Epithelial cell of esophagus (primary cell): Measurements from ENCODE around the gene ALK.

ENCODE experiments used
- DNase-seq: peaks from one replicate; pipeline ENCODE4 v3.0.0; 2010; ENCODE audit warnings: low read depth
- H3K4me3 ChIP-seq: 2 replicates; pipeline ENCODE4 v1.5.1; 2011; ENCODE audit warnings: mild to moderate bottlenecking, low read length, control low read depth
- TF ChIP-seq, protein P1 (sequence below): IDR thresholded peaks from 2 replicates; pipeline ENCODE4 v1.5.1; 2011; ENCODE audit warnings: low read depth, mild to moderate bottlenecking, low read length, control low read depth, inconsistent platforms; ENCODE audit not compliant: insufficient read depth; ENCODE audit errors: missing control alignments

ALK gene

DNA sequence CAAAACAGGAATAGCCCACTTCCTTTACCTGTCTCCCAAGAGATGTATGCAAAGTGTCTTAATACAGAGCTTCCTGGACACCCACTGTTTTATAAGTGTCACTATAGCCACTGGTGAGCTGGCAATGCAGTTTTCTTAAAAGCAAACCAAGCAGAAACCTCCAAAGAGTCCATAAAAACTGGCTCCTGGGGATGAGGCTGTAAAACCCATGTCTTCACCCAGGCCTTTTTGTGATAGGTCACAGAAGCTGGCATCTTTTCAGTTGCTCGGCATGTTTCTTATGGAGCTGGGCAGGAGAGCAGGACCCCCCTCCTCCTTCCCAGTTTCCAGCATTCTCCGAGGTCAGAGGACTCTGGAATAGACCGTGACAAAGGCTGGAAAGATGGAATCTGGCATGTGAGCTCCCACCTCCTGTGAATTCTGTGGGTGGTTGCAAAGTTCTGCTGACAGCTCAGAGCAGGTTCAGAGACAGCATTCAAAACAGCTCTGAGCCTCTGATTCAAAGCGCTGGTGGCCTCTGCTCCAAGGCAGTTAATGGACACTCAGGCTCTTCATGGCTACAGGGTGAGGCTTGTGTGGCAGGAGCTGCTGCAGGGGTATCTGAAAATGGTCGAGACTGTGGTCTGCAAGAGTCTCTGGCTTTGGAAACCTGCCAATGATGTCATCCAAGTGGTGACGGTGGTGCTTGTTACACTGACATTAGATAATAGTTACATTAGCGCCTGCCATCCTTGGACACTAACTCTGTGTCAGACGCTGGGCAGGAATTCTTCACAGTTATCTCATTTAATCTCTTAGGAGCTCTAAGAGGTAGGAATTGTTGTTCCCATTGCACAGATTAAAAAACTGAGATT is 522.8 kb downstream of the ALK start:
- TF ChIP-seq, protein P1, sequence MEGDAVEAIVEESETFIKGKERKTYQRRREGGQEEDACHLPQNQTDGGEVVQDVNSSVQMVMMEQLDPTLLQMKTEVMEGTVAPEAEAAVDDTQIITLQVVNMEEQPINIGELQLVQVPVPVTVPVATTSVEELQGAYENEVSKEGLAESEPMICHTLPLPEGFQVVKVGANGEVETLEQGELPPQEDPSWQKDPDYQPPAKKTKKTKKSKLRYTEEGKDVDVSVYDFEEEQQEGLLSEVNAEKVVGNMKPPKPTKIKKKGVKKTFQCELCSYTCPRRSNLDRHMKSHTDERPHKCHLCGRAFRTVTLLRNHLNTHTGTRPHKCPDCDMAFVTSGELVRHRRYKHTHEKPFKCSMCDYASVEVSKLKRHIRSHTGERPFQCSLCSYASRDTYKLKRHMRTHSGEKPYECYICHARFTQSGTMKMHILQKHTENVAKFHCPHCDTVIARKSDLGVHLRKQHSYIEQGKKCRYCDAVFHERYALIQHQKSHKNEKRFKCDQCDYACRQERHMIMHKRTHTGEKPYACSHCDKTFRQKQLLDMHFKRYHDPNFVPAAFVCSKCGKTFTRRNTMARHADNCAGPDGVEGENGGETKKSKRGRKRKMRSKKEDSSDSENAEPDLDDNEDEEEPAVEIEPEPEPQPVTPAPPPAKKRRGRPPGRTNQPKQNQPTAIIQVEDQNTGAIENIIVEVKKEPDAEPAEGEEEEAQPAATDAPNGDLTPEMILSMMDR: no peak
- H3K4me3 ChIP-seq: no peak overlapping the region
- DNase-seq: no peak

DNA sequence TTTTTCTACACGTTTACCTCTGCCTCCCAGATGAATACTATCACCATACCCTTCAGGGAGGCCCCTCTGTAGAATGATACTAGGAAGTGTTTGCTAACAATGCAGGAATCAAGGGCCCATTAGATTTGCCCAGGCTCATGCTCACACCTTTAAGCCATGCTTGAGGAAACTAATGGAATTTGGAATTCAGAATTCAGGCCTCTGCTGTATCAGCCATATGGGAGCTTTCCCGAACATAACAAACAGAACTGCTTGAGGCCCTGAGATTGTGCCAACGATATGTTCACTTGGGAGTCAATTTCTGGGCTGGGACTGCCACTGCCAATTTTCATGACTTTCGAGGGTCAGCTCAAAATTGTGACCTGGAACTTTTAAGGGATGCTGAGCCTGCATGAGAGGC is 523.7 kb downstream of the ALK start:
- TF ChIP-seq, protein P1: no peak
- no peak for DNase-seq
- H3K4me3 ChIP-seq: no peak overlapping the region

DNA sequence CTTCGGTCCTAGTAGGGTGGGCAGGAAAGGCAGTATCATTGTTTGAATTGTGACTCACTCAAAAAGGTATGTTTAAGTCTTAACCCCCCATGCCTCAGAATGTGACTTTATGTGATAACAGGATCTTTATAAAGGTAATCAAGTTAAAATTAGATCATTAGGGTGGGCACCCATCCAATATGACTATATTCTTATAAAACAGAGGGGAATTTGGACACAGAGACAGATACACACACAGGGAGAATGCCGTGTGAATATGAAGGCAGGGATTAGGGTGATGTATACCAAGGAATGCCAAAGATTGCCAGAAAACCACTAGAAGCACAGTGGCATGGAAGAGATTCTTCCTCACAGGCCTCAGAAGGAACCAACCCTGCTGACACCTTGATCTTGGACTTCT is 524.3 kb downstream of the ALK start:
- TF ChIP-seq, protein P1: no peak
- no peak for DNase-seq

DNA sequence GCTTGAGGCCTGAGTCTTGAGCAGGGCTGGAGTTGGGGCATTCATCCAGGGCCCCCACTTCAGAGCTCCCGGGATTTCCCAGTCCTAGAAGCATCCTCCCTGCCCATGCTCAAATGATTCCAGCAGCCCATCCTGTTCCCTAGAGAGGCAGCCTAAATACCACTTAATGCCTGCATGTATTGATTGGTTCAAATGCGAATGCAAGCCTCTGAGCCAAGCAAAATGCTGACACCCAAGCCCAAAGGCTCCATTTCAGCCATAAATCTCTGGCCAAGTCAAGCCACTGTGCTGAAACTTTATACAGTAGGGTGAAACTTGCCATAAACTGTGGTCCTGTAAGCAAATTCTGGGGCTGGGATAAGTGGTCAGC is 526.4 kb downstream of the ALK start:
- TF ChIP-seq, protein P1: no peak
- no peak overlapping the region for H3K4me3 ChIP-seq
- DNase-seq: no peak

More for the DNA sequence above, 524.3 kb downstream of the ALK start:
- no peak overlapping the region for H3K4me3 ChIP-seq

DNA sequence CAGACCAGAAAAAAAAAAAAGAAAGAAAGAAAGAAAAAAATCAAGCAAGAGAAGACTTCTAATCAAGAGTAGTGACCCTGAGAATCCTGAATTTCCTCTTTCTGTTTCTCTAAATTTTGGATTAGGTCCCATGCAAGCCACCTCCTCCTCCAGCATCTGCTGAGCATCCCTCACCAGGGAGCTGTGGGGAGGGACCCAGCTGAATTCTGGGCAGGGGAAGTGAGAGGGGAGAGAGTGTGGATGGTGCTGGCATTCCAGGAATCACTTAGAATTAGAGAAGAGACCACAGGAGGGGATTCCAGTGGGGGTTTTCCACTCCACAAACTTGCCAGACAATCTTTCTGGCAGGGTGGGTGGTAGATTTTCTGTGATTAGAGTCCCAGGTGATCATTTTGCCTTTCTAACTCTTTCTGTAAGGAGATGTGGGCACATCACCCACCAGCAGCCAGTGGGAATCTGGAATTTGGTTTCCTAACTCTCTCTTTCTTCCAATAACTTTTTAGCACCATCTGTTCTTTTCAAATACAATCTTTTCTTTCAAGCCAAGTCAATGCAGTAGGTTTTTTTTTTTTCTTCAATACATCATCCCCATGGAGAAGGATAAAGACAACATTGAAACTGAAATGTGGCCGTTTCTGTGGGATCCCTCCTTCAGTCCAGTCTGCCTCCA is 526.9 kb downstream of the ALK start:
- TF ChIP-seq, protein P1: no peak
- DNase-seq: no peak
- no peak overlapping the region for H3K4me3 ChIP-seq

DNA sequence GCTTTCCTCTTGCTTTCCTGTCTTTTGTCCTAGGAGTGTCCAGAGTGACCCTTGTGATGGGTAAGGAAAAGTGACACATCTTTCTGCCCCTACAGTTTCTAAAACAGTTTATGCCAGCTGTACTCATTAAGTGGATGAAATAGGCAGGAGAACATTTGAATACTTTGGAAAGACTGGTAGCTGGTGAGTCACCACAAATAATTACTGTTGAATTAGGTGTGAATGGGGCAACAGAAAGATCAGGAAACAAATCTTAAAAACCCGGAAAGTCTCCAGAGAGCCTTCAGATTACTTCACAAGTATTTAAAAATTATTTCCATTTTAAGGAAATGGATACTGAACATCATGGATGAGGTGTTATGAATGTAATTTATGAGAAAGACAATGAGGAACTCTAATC is 527.7 kb downstream of the ALK start:
- TF ChIP-seq, protein P1: no peak
- DNase-seq: peak; percentile 23
- H3K4me3 ChIP-seq: no peak overlapping the region
